GM10248 (cell line): Measurements from ENCODE around the gene MICAL2.

Experiments used
- CTCF ChIA-PET: fragments of 300-600 bp; sonication (Branson Sonifier 250); formaldehyde crosslinking; extraction: SDS; loops from one replicate; lab custom pipeline; 2021; ENCODE audit warnings: antibody characterized with exemption; lab: Yijun Ruan, JAX
- POLR2A ChIA-PET: fragments of 350-650 bp; sonication (Branson Sonifier 250); formaldehyde crosslinking; extraction: SDS; loops from one replicate; lab custom pipeline; 2020; ENCODE audit warnings: antibody characterized with exemption; lab: Yijun Ruan, JAX
- DNase-seq: peaks from one replicate; pipeline ENCODE4 v3.0.0; 2012; ENCODE audit errors: extremely low spot score
- CTCF ChIP-seq: IDR thresholded peaks from 2 replicates; pipeline ENCODE4 v1.5.1; 2012; ENCODE audit warnings: mild to moderate bottlenecking, low read depth; ENCODE audit errors: extremely low read depth, missing control alignments, control extremely low read depth

The MICAL2 gene

GRCh38 chr11:12276356-12276755, 166.0 kb downstream of the MICAL2 start:
- ChIA-PET POLR2A (no interaction called here), CTCF (interaction anchor here (2.3 to 20.1 kb wide), 2 partner anchors 13 to 222 kb away, joined by 10 to 578 read pairs; no protein-coding TSS in a partner anchor)
- no peak for TF ChIP-seq CTCF
- DNase-seq, result no peak

DNA sequence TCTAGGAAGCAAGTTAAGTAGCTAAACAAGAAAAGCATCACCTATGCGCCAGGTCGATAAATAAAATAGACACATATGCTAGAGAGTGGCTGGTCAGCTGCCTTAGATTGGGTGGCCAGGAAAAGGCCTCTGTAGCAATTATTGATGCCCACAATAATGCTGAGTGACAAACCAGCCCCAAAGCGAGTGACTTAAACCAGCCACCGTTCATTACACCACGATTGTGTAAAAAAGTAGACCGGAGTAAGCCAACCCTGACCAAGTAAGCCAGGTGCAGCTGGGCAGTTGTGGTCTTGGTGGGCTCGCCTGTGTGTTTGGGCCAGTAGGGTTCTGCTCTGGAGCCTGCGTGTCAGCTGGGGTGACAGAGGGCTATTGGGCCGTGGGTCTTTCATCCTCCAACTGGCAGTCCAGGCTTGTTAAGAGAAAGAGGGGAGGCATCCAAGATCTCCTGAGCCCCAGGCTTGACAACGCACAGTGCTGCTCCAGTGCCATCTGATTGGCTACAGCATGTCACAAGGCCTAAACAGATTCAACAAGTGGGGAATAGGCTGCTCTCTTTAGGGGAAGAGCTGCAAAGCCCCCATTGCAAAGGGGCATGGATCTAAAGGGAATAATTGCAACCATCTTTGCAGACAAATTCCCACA, 166.6 kb downstream of the MICAL2 start:
- ChIA-PET POLR2A (no interaction called here), CTCF (interaction anchor here (0.8 to 20.1 kb wide), 3 partner anchors 12 to 223 kb away, joined by 4 to 578 read pairs (median 10); no protein-coding TSS in a partner anchor)
- no peak for DNase-seq
- no peak for TF ChIP-seq CTCF

- ChIA-PET POLR2A (no interaction called here), CTCF (interaction anchor here (1.0 to 20.1 kb wide), 2 partner anchors 10 to 225 kb away, joined by 3 to 578 read pairs; no protein-coding TSS in a partner anchor)
- no peak for TF ChIP-seq CTCF
- DNase-seq, result no peak
These were observed 168.6 kb downstream of the MICAL2 start for GRCh38 chr11:12278766-12279671.

- POLR2A ChIA-PET, result no interaction called here
- TF ChIP-seq CTCF, result no peak
- no peak for DNase-seq
- CTCF ChIA-PET, result interaction anchor here (1.0 to 20.1 kb wide), 2 partner anchors 10 to 226 kb away, joined by 3 to 578 read pairs; no protein-coding TSS in a partner anchor
These were observed 169.3 kb downstream of the MICAL2 start for GRCh38 chr11:12279672-12280108.

DNA sequence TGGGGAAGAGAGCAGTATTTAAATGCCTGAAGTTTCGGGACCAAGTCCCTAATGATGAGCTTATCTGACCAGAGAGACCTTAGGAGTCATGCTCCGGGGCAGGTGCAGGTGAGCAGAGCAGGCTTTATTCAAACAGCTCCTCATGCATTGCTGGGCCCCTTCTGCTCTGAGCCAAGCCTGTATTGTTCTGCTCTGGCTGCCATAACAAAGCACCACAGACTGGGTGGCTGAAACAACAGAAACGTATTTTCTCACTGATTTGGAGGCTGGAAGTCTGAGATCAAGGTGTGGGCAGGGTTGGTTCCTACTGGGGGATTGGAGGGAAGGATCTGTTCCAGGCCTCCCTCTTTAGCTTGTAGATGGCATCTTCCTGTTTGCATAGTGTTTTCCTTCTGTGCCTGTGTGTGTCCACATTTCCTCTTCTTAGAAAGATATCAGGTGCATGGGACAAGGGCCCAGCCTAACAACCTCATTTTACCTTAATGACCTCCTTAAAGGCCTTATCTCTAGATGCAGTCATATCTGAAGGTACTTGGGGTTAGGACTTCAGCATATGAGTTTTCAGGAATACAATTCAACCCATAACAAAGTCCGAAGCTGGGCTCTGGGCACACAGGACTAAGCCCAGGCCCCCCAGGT, 169.9 kb downstream of the MICAL2 start:
- no peak for DNase-seq
- POLR2A ChIA-PET, result no interaction called here
- CTCF ChIA-PET, result interaction anchor here (0.8 to 20.1 kb wide), 17 partner anchors 9 to 623 kb away, joined by 3 to 578 read pairs (median 6); no protein-coding TSS in a partner anchor
- TF ChIP-seq CTCF, result no peak
